Measurements from ENCODE around the gene ALDH3A1. TPM values are rescaled to one million over a fixed set of nuclear protein-coding genes. Genes with fewer than 3 reads are reported as not detected.
"Not testable (repeated sequence)": the region's sequence is repeated elsewhere in the genome, so short reads cannot be mapped to it uniquely, and the experiment has no call there.

Gene ALDH3A1
- total RNA-seq, 6 experiments from 2014 or later: 0.26 to 13.8 (median 1.7) TPM

- DNase-seq: peak; percentile 81 to 84 (median 82)
- peak; percentile 93 to 97 (median 94) for ATAC-seq
- Histone ChIP-seq H3K4me1 (peaks cover 0 to 6% (median 2%) of the 10 kb centered on the region in 4 donors), H3K27me3 (no peaks in the 10 kb centered on the region), H3K27ac (peak overlapping the region in 1 of 3 donors; percentile 35), H3K36me3 (no peaks in the 10 kb centered on the region), H3K9me3 (no peaks in the 10 kb centered on the region), H3K4me3 (no peak overlapping the region)
- WGBS (ENCODE audit: insufficient coverage, low coverage, low lambda C conversion rate, missing lambda C conversion rate): 3% methylated on average over 6 of the region's 12 CpGs
- intact Hi-C loops (cut with DNase I): loop anchor here in 1 of 2 donors (10.0 kb wide), 1 partner anchor 252 kb away; no protein-coding TSS in a partner anchor
- TF ChIP-seq CTCF (IDR thresholded peaks at IDR 0.05) (peak; percentile 91 to 99 (median 97)), POLR2A (IDR thresholded peaks at IDR 0.05) (no peak)
These were observed 18.5 kb upstream of the ALDH3A1 start for GRCh38 chr17:19766421-19767270.

GRCh38 chr17:19766016-19766415, 17.9 kb upstream of the ALDH3A1 start:
- Histone ChIP-seq H3K36me3 (no peaks in the 10 kb centered on the region), H3K27ac (no peak overlapping the region), H3K4me1 (peaks cover 0 to 6% (median 2%) of the 10 kb centered on the region in 4 donors), H3K9me3 (no peaks in the 10 kb centered on the region), H3K27me3 (no peaks in the 10 kb centered on the region), H3K4me3 (no peak overlapping the region)
- DNase-seq (no peak), ATAC-seq (no peak)
- TF ChIP-seq POLR2A (IDR thresholded peaks at IDR 0.05): no peak
- TF ChIP-seq CTCF (IDR thresholded peaks at IDR 0.05): no peak
- WGBS (ENCODE audit: insufficient coverage, low coverage, low lambda C conversion rate, missing lambda C conversion rate): 70% methylated on average over 3 of the region's 7 CpGs
- intact Hi-C loops (cut with DNase I): loop anchor here in 1 of 2 donors (10.0 kb wide), 1 partner anchor 251 kb away; no protein-coding TSS in a partner anchor

- not testable (repeated sequence) for ATAC-seq, H3K4me1 ChIP-seq, H3K9me3 ChIP-seq, DNase-seq, H3K27ac ChIP-seq, H3K27me3 ChIP-seq, H3K4me3 ChIP-seq, H3K36me3 ChIP-seq
- intact Hi-C loops (cut with DNase I): loop anchor here (5.0 to 10.0 kb wide), 2 partner anchors 247 to 249 kb away; no protein-coding TSS in a partner anchor
- 88% methylated on average over 2 of the region's 6 CpGs for WGBS (ENCODE audit: insufficient coverage, low coverage, low lambda C conversion rate, missing lambda C conversion rate)
These were observed 15.9 kb upstream of the ALDH3A1 start for GRCh38 chr17:19763991-19764390.

- Histone ChIP-seq H3K9me3 (no peaks in the 10 kb centered on the region), H3K4me3 (no peak overlapping the region), H3K27ac (no peak overlapping the region), H3K4me1 (peaks cover 0 to 6% (median 2%) of the 10 kb centered on the region in 4 donors), H3K36me3 (no peaks in the 10 kb centered on the region), H3K27me3 (no peaks in the 10 kb centered on the region)
- ATAC-seq: no peak
- no CpG with 5 or more reads among the region's 2 CpGs for WGBS (ENCODE audit: insufficient coverage, low coverage, low lambda C conversion rate, missing lambda C conversion rate)
- TF ChIP-seq CTCF (IDR thresholded peaks at IDR 0.05) (no peak), POLR2A (IDR thresholded peaks at IDR 0.05) (no peak)
- DNase-seq: no peak
- intact Hi-C loops (cut with DNase I): loop anchor here (5.0 to 10.0 kb wide), 2 partner anchors 246 to 249 kb away; no protein-coding TSS in a partner anchor
These were observed 15.3 kb upstream of the ALDH3A1 start for GRCh38 chr17:19763416-19763815.

- H3K4me1 ChIP-seq: peaks cover 0 to 6% (median 2%) of the 10 kb centered on the region in 4 donors
- 86% methylated on average over 3 of the region's 15 CpGs for WGBS (ENCODE audit: insufficient coverage, low coverage, low lambda C conversion rate, missing lambda C conversion rate)
- intact Hi-C loops (cut with DNase I): loop anchor here (5.0 to 10.0 kb wide), 2 partner anchors 245 to 248 kb away; no protein-coding TSS in a partner anchor
These were observed 14.4 kb upstream of the ALDH3A1 start for GRCh38 chr17:19762515-19762961.

More at GRCh38 chr17:19762515-19762961, 14.4 kb upstream of the ALDH3A1 start:
- no peaks in the 10 kb centered on the region for H3K27me3 ChIP-seq
- H3K9me3 ChIP-seq: no peaks in the 10 kb centered on the region
- H3K27ac ChIP-seq: no peak overlapping the region
- H3K36me3 ChIP-seq: no peaks in the 10 kb centered on the region
- TF ChIP-seq POLR2A (IDR thresholded peaks at IDR 0.05) (no peak), CTCF (IDR thresholded peaks at IDR 0.05) (peak; percentile 42 to 70 (median 57))
- H3K4me3 ChIP-seq: no peak overlapping the region
- DNase-seq (peak in 2 of 3 donors; percentile 70 to 77), ATAC-seq (peak; percentile 58 to 77 (median 72))

Measured in right lobe of liver (tissue), 6 donors.